Measurements from ENCODE around the gene FAM83B.

The FAM83B gene

GRCh38 chr6:54981276-54981609 lies 134.7 kb downstream of the FAM83B start:
- DNase-seq = no peak

- DNase-seq = no peak
Measured at GRCh38 chr6:54981647-54982046, 135.1 kb downstream of the FAM83B start.

DNA sequence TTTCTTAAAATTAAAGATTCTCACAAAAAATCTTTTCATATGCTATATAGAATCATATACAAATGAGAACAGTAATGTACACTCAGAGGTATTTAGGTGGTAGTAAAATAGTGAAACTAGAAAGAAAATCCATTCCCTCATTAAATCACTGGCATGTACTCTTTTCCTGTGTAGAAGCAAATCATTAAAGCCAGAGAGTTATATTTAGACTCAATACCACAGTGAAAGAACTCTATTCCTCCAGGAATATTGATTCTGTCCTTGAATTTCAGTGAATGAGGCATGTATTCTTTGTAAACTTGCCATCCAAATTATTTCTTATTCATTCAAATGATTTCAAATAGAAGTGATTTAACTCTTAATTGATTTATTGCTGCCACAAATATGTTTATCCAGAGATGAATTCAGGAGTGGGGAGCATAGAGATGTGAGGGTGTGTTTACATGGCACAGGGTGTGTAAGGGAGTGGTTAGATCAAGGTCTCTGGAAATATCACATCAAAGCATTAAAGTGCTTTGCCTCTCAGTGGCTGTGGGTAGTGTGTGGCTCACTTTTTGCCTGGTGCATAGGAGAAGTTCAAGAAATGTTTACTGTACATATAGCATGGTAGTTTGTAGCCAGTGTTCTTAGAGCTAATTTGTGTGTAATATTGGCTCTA lies 141.2 kb downstream of the FAM83B start:
- DNase-seq = no peak

GRCh38 chr6:54988576-54988975 lies 142.0 kb downstream of the FAM83B start:
- DNase-seq = no peak

- DNase-seq = no peak
Measured at GRCh38 chr6:54990001-54990400, 143.4 kb downstream of the FAM83B start.
